Measurements from ENCODE around the gene EXOC7. TPM values are rescaled to one million over a fixed set of nuclear protein-coding genes. Genes with fewer than 3 reads are reported as not detected.

Gene EXOC7
- total and polyA plus RNA-seq, 2 of the 8 experiments (the other 6 are each of a cell fraction or from before 2014, with no cell fraction given) = 77.1 to 92.6 TPM

DNA sequence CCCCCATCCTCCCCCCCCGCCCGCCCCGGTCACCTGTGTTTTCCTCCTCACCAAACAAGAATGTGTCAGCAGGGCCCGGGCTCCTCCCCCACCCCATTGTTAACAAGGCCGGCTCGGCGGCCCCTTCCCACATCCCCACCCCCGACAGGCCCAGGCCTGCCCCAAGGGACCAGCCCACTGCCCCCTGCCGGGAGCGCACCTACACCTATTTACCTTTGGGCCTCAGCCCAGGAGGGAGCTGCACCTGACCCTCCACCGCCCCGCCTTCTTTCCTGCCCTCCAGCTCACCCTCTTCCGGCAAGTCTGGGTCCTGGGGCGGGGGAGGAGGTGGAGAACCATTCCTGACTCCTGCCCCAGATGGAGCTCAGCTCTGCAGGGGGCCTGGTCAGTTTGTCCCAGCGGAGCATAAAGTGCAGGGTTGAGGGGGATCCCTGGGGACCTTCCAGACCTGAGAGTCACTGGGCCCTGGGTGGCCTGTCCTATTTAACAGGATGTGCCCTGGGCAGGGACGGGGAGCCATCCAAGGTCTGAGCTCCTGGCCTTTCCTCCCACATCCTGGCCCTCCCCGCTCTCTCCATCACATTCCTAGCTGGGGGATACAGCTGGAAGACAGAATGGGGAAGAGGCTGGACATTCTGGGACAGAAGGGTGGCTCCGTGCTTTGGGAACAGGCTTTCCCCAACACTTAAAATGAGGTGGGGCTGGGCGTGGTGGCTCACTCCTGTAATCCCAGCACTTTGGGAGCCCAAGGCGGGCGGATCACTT is 29.2 kb upstream of the EXOC7 start (continued):
- TF ChIP-seq PHF8 (conservative IDR thresholded peaks at IDR 0.05; ENCODE audit: low read depth, low read length) (no peak), SRF (IDR thresholded peaks at IDR 0.05; ENCODE audit: low read depth, low read length) (no peak), SIN3A (conservative IDR thresholded peaks at IDR 0.05 in 1 of 2, IDR thresholded peaks at IDR 0.05 in 1 of 2; ENCODE audit: low read depth in 1 of 2, low read length in 2 of 2) (no peak), EZH2 (IDR thresholded peaks at IDR 0.05; ENCODE audit: low read depth, low read length, severe bottlenecking) (no peak), SP2 (IDR thresholded peaks at IDR 0.05; ENCODE audit: low read length) (no peak), HDAC6 (IDR thresholded peaks at IDR 0.05; ENCODE audit: low read depth, low read length) (no peak), NANOG (IDR thresholded peaks at IDR 0.05; ENCODE audit: insufficient read depth, low read depth, low read length, poor library complexity, severe bottlenecking) (no peak), SIRT6 (IDR thresholded peaks at IDR 0.05; ENCODE audit: low read length) (no peak), ATF3 (IDR thresholded peaks at IDR 0.05; ENCODE audit: insufficient read depth, low read depth, low read length) (no peak), TCF12 (IDR thresholded peaks at IDR 0.05; ENCODE audit: low read depth, low read length) (no peak; the same call in 1 of the 2 replicates), CBX5 (IDR thresholded peaks at IDR 0.05; ENCODE audit: low read depth, low read length) (no peak), SIX5 (IDR thresholded peaks at IDR 0.05; ENCODE audit: low read depth, low read length) (no peak), KDM4A (IDR thresholded peaks at IDR 0.05; ENCODE audit: low read depth, low read length, severe bottlenecking) (no peak), KDM1A (IDR thresholded peaks at IDR 0.05; ENCODE audit: borderline replicate concordance, low read length) (peak; percentile 32; the same call in 1 of the 2 replicates), SAP30 (IDR thresholded peaks at IDR 0.05; ENCODE audit: insufficient read depth, insufficient replicate concordance, low read length) (no peak), TAF7 (optimal IDR thresholded peaks at IDR 0.05; ENCODE audit: borderline replicate concordance, low read depth, low read length) (peak; percentile 19), KDM5A (IDR thresholded peaks at IDR 0.05; ENCODE audit: low read length) (no peak), RNF2 (IDR thresholded peaks at IDR 0.05; ENCODE audit: borderline replicate concordance, low read depth, low read length, missing control alignments, poor library complexity, severe bottlenecking) (no peak), TEAD4 (IDR thresholded peaks at IDR 0.05; ENCODE audit: low read depth, low read length) (peak; percentile 36; the same call in 1 of the 2 replicates)
- TF ChIP-seq, protein P1, sequence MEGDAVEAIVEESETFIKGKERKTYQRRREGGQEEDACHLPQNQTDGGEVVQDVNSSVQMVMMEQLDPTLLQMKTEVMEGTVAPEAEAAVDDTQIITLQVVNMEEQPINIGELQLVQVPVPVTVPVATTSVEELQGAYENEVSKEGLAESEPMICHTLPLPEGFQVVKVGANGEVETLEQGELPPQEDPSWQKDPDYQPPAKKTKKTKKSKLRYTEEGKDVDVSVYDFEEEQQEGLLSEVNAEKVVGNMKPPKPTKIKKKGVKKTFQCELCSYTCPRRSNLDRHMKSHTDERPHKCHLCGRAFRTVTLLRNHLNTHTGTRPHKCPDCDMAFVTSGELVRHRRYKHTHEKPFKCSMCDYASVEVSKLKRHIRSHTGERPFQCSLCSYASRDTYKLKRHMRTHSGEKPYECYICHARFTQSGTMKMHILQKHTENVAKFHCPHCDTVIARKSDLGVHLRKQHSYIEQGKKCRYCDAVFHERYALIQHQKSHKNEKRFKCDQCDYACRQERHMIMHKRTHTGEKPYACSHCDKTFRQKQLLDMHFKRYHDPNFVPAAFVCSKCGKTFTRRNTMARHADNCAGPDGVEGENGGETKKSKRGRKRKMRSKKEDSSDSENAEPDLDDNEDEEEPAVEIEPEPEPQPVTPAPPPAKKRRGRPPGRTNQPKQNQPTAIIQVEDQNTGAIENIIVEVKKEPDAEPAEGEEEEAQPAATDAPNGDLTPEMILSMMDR (IDR thresholded peaks at IDR 0.05; ENCODE audit: control extremely low read depth in 1 of 3, insufficient read depth in 1 of 3, low read depth in 1 of 3, low read length in 3 of 3) = peak in 2 of 3 experiments; percentile 2 to 3; a peak in 1 of 4 replicates

Data from H1 (cell line).